DMS 273 treated with DMSO at 0.1 percent for 48 hours (cell line): ENCODE data around the gene WDR47.
"Not testable (repeated sequence)": the region's sequence is repeated elsewhere in the genome, so short reads cannot be mapped to it uniquely, and the experiment has no call there.

Source experiments
- DNase-seq: peaks from one replicate; lab custom pipeline; 2025; lab: John Stamatoyannopoulos, UW

WDR47 gene

GRCh38 chr1:109052145-109052544 is 10.2 kb upstream of the WDR47 start:
- not testable (repeated sequence) for DNase-seq

- no peak for DNase-seq
Measured at GRCh38 chr1:109050228-109050995, 8.5 kb upstream of the WDR47 start.

- no peak for DNase-seq
Measured at GRCh38 chr1:109048335-109048734, 6.4 kb upstream of the WDR47 start.

GRCh38 chr1:109047339-109047738 is 5.4 kb upstream of the WDR47 start:
- DNase-seq = no peak

GRCh38 chr1:109046671-109047070 is 4.8 kb upstream of the WDR47 start:
- no peak for DNase-seq

- no peak for DNase-seq
Measured at GRCh38 chr1:109045595-109045994, 3.7 kb upstream of the WDR47 start.

- DNase-seq = no peak
Measured at GRCh38 chr1:109040989-109041620, 797 bp downstream of the WDR47 start.

- no peak for DNase-seq
Measured at GRCh38 chr1:109040627-109040988, 1.3 kb downstream of the WDR47 start.

GRCh38 chr1:109034382-109034781 is 7.5 kb downstream of the WDR47 start:
- DNase-seq = no peak

GRCh38 chr1:109029493-109029892 is 12.4 kb downstream of the WDR47 start:
- not testable (repeated sequence) for DNase-seq

- DNase-seq = no peak
Measured at GRCh38 chr1:109027841-109028240, 14.1 kb downstream of the WDR47 start.

GRCh38 chr1:109025694-109026093 is 16.2 kb downstream of the WDR47 start:
- DNase-seq = no peak

- no peak for DNase-seq
Measured at GRCh38 chr1:109024646-109025045, 17.3 kb downstream of the WDR47 start.

- no peak for DNase-seq
Measured at GRCh38 chr1:109020693-109021257, 21.1 kb downstream of the WDR47 start.

- DNase-seq = not testable (repeated sequence)
Measured at GRCh38 chr1:109017719-109018118, 24.2 kb downstream of the WDR47 start.

GRCh38 chr1:109017134-109017533 is 24.8 kb downstream of the WDR47 start:
- no peak for DNase-seq

GRCh38 chr1:109011335-109011734 is 30.6 kb downstream of the WDR47 start:
- no peak for DNase-seq

- not testable (repeated sequence) for DNase-seq
Measured at GRCh38 chr1:108996622-108997021, 45.3 kb downstream of the WDR47 start.

GRCh38 chr1:108983114-108983513 is 58.8 kb downstream of the WDR47 start:
- DNase-seq = no peak

GRCh38 chr1:108976658-108977057 is 65.2 kb downstream of the WDR47 start:
- DNase-seq = no peak

- no peak for DNase-seq
Measured at GRCh38 chr1:108972951-108973350, 69.0 kb downstream of the WDR47 start.

- no peak for DNase-seq
Measured at GRCh38 chr1:108969346-108969745, 72.6 kb downstream of the WDR47 start.

GRCh38 chr1:108963052-108963686 is 78.7 kb downstream of the WDR47 start, which contains the start of gene CLCC1:
TSS of gene CLCC1 (minus strand) at chr1:108963484. CDS start at chr1:108950437, 13,047 bp downstream.
- peak; percentile 69 for DNase-seq
